ENCODE data around the gene PRG3. TPM values are rescaled to one million over a fixed set of nuclear protein-coding genes. Genes with fewer than 3 reads are reported as not detected.

Gene PRG3
- total and polyA plus RNA-seq, 2 donors (not counting 3 experiments of a cell fraction or from before 2014, with no cell fraction given), result not detected

DNA sequence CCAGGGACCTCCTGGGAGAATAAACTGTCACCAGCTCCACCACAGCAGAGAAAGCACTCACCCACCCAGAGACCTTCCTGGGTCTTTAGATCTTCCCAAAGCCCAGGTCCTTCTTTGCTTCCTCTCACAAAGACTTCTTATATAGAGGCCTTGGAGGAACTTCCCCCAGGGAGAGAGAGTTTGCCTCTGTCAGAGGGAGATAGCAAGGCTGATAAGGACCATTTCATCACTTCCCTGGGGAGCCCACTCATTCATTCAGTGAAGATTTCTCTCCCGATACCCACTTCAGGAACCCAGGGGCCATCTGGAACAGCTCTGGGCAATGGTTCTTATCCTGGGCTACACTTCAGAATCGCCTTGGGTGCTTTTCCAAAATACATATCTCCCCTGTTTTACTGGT is 9.6 kb upstream of the PRG3 start, which contains the start of gene PRG2:
Gene PRG2 (minus strand): TSS at position 116 of the 400 bp plus-strand sequence. CDS start 706 bp downstream, outside the sequence.
- no peak for FAIRE-seq
- Histone ChIP-seq H4K20me1 (replicated peaks; ENCODE audit: control insufficient read depth, extremely low read depth, insufficient read depth, low read length) (no peaks in the 10 kb centered on the region), H3K9me1 (replicated peaks; ENCODE audit: control insufficient read depth, extremely low read depth, insufficient read depth, low read length) (no peaks in the 10 kb centered on the region), H3K4me2 (ENCODE audit: insufficient read depth, low read length) (no peak within 1 kb of the TSS), H3K27me3 (ENCODE audit: control insufficient read depth in 2 of 2, insufficient read depth in 2 of 2, low read length in 2 of 2) (peaks cover 5% of the 10 kb centered on the region in 2 experiments), H3K79me2 (ENCODE audit: control insufficient read depth, insufficient read depth, low read length) (no peaks in the 10 kb centered on the region), H3K4me1 (ENCODE audit: control insufficient read depth, extremely low read depth, insufficient read depth, low read length) (no peaks in the 10 kb centered on the region), H3K9ac (replicated peaks; ENCODE audit: extremely low read depth, insufficient read depth, low read length) (no peak within 1 kb of the TSS), H2AFZ (ENCODE audit: low read depth, low read length) (no peak within 1 kb of the TSS), H3K36me3 (ENCODE audit: control insufficient read depth in 2 of 2, extremely low read depth in 1 of 2, insufficient read depth in 2 of 2, low read length in 2 of 2) (no peaks in the 10 kb centered on the region), H3K4me3 (replicated peaks in 1 of 3; ENCODE audit: insufficient read depth in 1 of 3, low read depth in 1 of 3, low read length in 3 of 3) (no peak within 1 kb of the TSS), H3K9me3 (replicated peaks; ENCODE audit: control insufficient read depth, insufficient read depth, low read length) (no peaks in the 10 kb centered on the region), H3K27ac (ENCODE audit: insufficient read depth, low read depth, low read length) (no peak within 1 kb of the TSS)
- intact Hi-C loops (cut with micrococcal nuclease), result no loop called here
- dilution Hi-C loops (cut with MboI; ENCODE audit: extremely low pct_ligation_motif_present, low sequenced_read_pairs), result no loop called here
- POLR2A ChIA-PET, result no interaction called here
- no TSS peak for BruUV-seq (replicated peaks)
- TF ChIP-seq GATA2 (IDR thresholded peaks at IDR 0.05; ENCODE audit: insufficient read depth, insufficient read length, low read depth, low read length), result peak; percentile 20
- no peak for TF ChIP-seq EZH2 (IDR thresholded peaks at IDR 0.05; ENCODE audit: borderline replicate concordance, low read depth, low read length, severe bottlenecking)
- TF ChIP-seq JUN (IDR thresholded peaks at IDR 0.05; ENCODE audit: borderline replicate concordance, insufficient read depth, insufficient read length, low read depth), result no peak
- CTCF ChIA-PET, result no interaction called here
- DNase-seq (ENCODE audit: low read depth, low spot score), result no peak

DNA sequence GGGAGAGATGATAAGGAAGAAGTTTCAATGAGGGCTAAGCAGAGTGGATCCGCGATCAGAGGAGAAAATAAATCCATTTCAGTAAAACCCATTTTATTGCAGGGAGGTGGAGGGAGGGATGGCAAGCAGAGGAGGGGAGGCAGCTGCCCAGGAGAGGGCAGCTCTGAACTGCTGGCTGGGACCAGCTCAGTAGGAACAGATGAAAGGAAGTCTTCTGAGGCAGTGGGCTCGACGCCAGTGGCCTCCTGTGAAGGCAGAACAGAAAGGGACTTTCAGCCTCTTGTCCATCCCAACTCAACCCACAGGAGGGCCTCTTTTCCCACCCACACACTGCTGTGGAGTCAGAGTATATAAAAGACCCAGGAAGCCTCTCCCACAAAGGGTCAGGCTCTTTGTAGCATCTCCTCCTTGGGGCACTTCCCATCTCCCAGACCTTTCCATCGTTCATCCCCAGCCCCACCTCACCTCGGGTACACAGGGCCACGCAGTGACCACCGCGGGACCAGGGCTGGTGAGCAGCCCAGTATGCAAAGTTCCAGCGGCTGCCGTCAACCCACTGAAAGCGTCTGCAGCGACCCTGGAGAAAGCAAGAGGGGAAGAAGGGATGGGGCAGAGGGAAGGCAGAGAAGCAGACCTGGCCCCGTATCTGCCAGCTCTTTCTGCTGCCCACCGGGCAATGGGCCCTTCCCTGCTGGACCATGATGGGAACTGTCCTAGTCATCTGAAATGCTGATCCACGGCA is 6.5 kb upstream of the PRG3 start:
- Histone ChIP-seq H3K9ac (replicated peaks; ENCODE audit: extremely low read depth, insufficient read depth, low read length) (no peak overlapping the region), H3K9me1 (replicated peaks; ENCODE audit: control insufficient read depth, extremely low read depth, insufficient read depth, low read length) (no peaks in the 10 kb centered on the region), H3K79me2 (ENCODE audit: control insufficient read depth, insufficient read depth, low read length) (no peaks in the 10 kb centered on the region), H2AFZ (ENCODE audit: low read depth, low read length) (no peak overlapping the region), H3K36me3 (ENCODE audit: control insufficient read depth in 2 of 2, extremely low read depth in 1 of 2, insufficient read depth in 2 of 2, low read length in 2 of 2) (no peaks in the 10 kb centered on the region), H3K4me3 (replicated peaks in 1 of 3; ENCODE audit: insufficient read depth in 1 of 3, low read depth in 1 of 3, low read length in 3 of 3) (no peak overlapping the region), H3K27me3 (ENCODE audit: control insufficient read depth in 2 of 2, insufficient read depth in 2 of 2, low read length in 2 of 2) (peaks cover 3 to 5% of the 10 kb centered on the region in 2 experiments), H3K4me2 (ENCODE audit: insufficient read depth, low read length) (no peak overlapping the region), H3K9me3 (replicated peaks; ENCODE audit: control insufficient read depth, insufficient read depth, low read length) (no peaks in the 10 kb centered on the region), H3K27ac (ENCODE audit: insufficient read depth, low read depth, low read length) (no peak overlapping the region), H4K20me1 (replicated peaks; ENCODE audit: control insufficient read depth, extremely low read depth, insufficient read depth, low read length) (no peaks in the 10 kb centered on the region), H3K4me1 (ENCODE audit: control insufficient read depth, extremely low read depth, insufficient read depth, low read length) (no peaks in the 10 kb centered on the region)
- intact Hi-C loops (cut with micrococcal nuclease), result loop anchor here (1.0 kb wide), 1 partner anchor 70 kb away; no protein-coding TSS in a partner anchor
- no peak for TF ChIP-seq POLR2A (IDR thresholded peaks at IDR 0.05; ENCODE audit: low read depth, low read length)
- TF ChIP-seq, protein P1, sequence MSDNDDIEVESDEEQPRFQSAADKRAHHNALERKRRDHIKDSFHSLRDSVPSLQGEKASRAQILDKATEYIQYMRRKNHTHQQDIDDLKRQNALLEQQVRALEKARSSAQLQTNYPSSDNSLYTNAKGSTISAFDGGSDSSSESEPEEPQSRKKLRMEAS (IDR thresholded peaks at IDR 0.05; ENCODE audit: insufficient read depth, insufficient read length), result no peak
- no peak for TF ChIP-seq JUN (IDR thresholded peaks at IDR 0.05; ENCODE audit: borderline replicate concordance, insufficient read depth, insufficient read length, low read depth)
- TF ChIP-seq POLR2AphosphoS5 (IDR thresholded peaks at IDR 0.05; ENCODE audit: insufficient read depth, low read depth, low read length), result no peak
- TF ChIP-seq, protein P2, sequence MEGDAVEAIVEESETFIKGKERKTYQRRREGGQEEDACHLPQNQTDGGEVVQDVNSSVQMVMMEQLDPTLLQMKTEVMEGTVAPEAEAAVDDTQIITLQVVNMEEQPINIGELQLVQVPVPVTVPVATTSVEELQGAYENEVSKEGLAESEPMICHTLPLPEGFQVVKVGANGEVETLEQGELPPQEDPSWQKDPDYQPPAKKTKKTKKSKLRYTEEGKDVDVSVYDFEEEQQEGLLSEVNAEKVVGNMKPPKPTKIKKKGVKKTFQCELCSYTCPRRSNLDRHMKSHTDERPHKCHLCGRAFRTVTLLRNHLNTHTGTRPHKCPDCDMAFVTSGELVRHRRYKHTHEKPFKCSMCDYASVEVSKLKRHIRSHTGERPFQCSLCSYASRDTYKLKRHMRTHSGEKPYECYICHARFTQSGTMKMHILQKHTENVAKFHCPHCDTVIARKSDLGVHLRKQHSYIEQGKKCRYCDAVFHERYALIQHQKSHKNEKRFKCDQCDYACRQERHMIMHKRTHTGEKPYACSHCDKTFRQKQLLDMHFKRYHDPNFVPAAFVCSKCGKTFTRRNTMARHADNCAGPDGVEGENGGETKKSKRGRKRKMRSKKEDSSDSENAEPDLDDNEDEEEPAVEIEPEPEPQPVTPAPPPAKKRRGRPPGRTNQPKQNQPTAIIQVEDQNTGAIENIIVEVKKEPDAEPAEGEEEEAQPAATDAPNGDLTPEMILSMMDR (IDR thresholded peaks at IDR 0.05; ENCODE audit: extremely low read depth in 1 of 2, insufficient read depth in 1 of 2, low read depth in 1 of 2, low read length in 2 of 2), result peak in 1 of 2 donors; percentile 40
- TF ChIP-seq GATA2 (IDR thresholded peaks at IDR 0.05; ENCODE audit: insufficient read depth, insufficient read length, low read depth, low read length), result no peak
- ChIA-PET POLR2A (no interaction called here), CTCF (interaction anchor here (0.7 to 2.8 kb wide), 13 partner anchors 13 to 139 kb away, joined by 3 to 15 read pairs (median 4); partner anchors contain the start of gene RTN4RL2)
- DNase-seq (ENCODE audit: low read depth, low spot score), result peak; percentile 55
- BruUV-seq (replicated peaks), result no TSS peak
- dilution Hi-C loops (cut with MboI; ENCODE audit: extremely low pct_ligation_motif_present, low sequenced_read_pairs), result no loop called here
- FAIRE-seq, result no peak

Data from endothelial cell of umbilical vein (primary cell).